Measurements from ENCODE around the gene TACO1. TPM values are rescaled to one million over a fixed set of nuclear protein-coding genes. Genes with fewer than 3 reads are reported as not detected.

Gene TACO1
- total RNA-seq, 1 donor from 2014 or later, result 24.4 TPM

DNA sequence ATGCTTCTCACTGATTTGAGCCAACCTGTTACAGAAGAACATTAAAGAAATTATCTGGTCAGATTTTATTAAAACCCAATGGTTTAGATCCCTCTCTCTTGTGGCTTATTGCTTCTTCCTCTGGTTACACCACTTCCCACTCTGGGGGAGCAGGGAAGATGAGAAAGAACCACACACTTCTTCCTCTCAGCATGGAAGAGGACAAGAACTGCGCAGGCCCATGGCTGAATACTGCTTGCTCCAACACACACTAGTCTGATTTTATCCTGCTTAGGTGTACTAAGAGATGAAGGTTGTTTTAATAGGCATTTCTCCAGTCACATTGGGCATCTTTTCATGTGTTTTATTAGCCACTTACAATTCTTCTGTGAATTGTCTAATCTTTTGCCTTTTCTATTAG is 49.1 kb downstream of the TACO1 start:
- Mint-ChIP-seq H3K4me3 (no peak overlapping the region), H3K4me1 (ENCODE audit: unreplicated experiment) (no peaks in the 10 kb centered on the region), H3K36me3 (peaks cover 17% of the 10 kb centered on the region), H3K9me3 (no peaks in the 10 kb centered on the region), H3K27ac (no peak overlapping the region), H3K27me3 (no peaks in the 10 kb centered on the region)
- TF ChIP-seq CTCF (conservative IDR thresholded peaks at IDR 0.05), result no peak
- no peak for DNase-seq (ENCODE audit: extremely low spot score, unreplicated experiment)

GRCh38 chr17:63652106-63652505 is 51.4 kb downstream of the TACO1 start:
- H3K4me1 Mint-ChIP-seq (ENCODE audit: unreplicated experiment), result no peaks in the 10 kb centered on the region
- no peak overlapping the region for H3K27ac Mint-ChIP-seq
- no peak for TF ChIP-seq CTCF (conservative IDR thresholded peaks at IDR 0.05)
- DNase-seq (ENCODE audit: extremely low spot score, unreplicated experiment), result no peak
- H3K36me3 Mint-ChIP-seq, result peaks cover 11% of the 10 kb centered on the region
- H3K9me3 Mint-ChIP-seq, result no peaks in the 10 kb centered on the region
- no peaks in the 10 kb centered on the region for H3K27me3 Mint-ChIP-seq
- no peak overlapping the region for H3K4me3 Mint-ChIP-seq

GRCh38 chr17:63653050-63653449 is 52.4 kb downstream of the TACO1 start:
- no peak overlapping the region for H3K4me3 Mint-ChIP-seq
- no peak for TF ChIP-seq CTCF (conservative IDR thresholded peaks at IDR 0.05)
- no peaks in the 10 kb centered on the region for H3K4me1 Mint-ChIP-seq (ENCODE audit: unreplicated experiment)
- peaks cover 14% of the 10 kb centered on the region for H3K36me3 Mint-ChIP-seq
- H3K27ac Mint-ChIP-seq, result no peak overlapping the region
- DNase-seq (ENCODE audit: extremely low spot score, unreplicated experiment), result no peak
- H3K27me3 Mint-ChIP-seq, result no peaks in the 10 kb centered on the region
- no peaks in the 10 kb centered on the region for H3K9me3 Mint-ChIP-seq

GRCh38 chr17:63657786-63658185 is 57.1 kb downstream of the TACO1 start:
- H3K4me3 Mint-ChIP-seq, result no peak overlapping the region
- H3K36me3 Mint-ChIP-seq, result peaks cover 16% of the 10 kb centered on the region
- no peaks in the 10 kb centered on the region for H3K9me3 Mint-ChIP-seq
- no peaks in the 10 kb centered on the region for H3K4me1 Mint-ChIP-seq (ENCODE audit: unreplicated experiment)
- H3K27ac Mint-ChIP-seq, result no peak overlapping the region
- H3K27me3 Mint-ChIP-seq, result no peaks in the 10 kb centered on the region
- TF ChIP-seq CTCF (conservative IDR thresholded peaks at IDR 0.05), result no peak
- no peak for DNase-seq (ENCODE audit: extremely low spot score, unreplicated experiment)

Other genes with a start within 250 kb of the TACO1 start
- 34.5 and 85.1 TPM in 2 replicates for gene CYB561, start 154.6 kb upstream of the TACO1 start, total RNA-seq (ENCODE audit: low replicate concordance)
- 3.6 and 9.1 TPM in 2 replicates for gene ACE, start 123.8 kb upstream of the TACO1 start, total RNA-seq (ENCODE audit: low replicate concordance)
- gene KCNH6, start 77.5 kb upstream of the TACO1 start, total RNA-seq (ENCODE audit: low replicate concordance), result 4.4 and 9.0 TPM in 2 replicates
- 94.7 and 123 TPM in 2 replicates for gene DCAF7, start 50.4 kb upstream of the TACO1 start, total RNA-seq (ENCODE audit: low replicate concordance)
- 10.5 and 26.2 TPM in 2 replicates for gene MAP3K3, start 21.5 kb downstream of the TACO1 start, total RNA-seq (ENCODE audit: low replicate concordance)
- gene LIMD2, start 99.2 kb downstream of the TACO1 start, total RNA-seq (ENCODE audit: low replicate concordance), result 16.1 and 65.1 TPM in 2 replicates
- gene STRADA, start 140.9 kb downstream of the TACO1 start, total RNA-seq (ENCODE audit: low replicate concordance), result 26.5 and 43.9 TPM in 2 replicates
- 71.8 and 78.2 TPM in 2 replicates for gene CCDC47, start 172.7 kb downstream of the TACO1 start, total RNA-seq (ENCODE audit: low replicate concordance)
- gene DDX42, start 173.3 kb downstream of the TACO1 start, total RNA-seq (ENCODE audit: low replicate concordance), result 124 and 148 TPM in 2 replicates
- gene PSMC5, start 226.5 kb downstream of the TACO1 start, total RNA-seq (ENCODE audit: low replicate concordance), result 112 and 113 TPM in 2 replicates
- gene FTSJ3, start 226.8 kb downstream of the TACO1 start, total RNA-seq (ENCODE audit: low replicate concordance), result 39.4 and 45.2 TPM in 2 replicates
- gene SMARCD2, start 241.8 kb downstream of the TACO1 start, total RNA-seq (ENCODE audit: low replicate concordance), result 64.8 and 67.3 TPM in 2 replicates

All from type B pancreatic cell (in vitro differentiated cells).